ENCODE measurements around the gene GBX1. TPM values are rescaled to one million over a fixed set of nuclear protein-coding genes. Genes with fewer than 3 reads are reported as not detected.

GBX1 gene
- total RNA-seq, 1 donor from 2014 or later: not detected

GRCh38 chr7:151141311-151141854, 26.1 kb downstream of the GBX1 start:
- no peak for DNase-seq (ENCODE audit: extremely low read depth, low read depth, low spot score)

GRCh38 chr7:151140826-151141225, 26.7 kb downstream of the GBX1 start:
- no peak for DNase-seq (ENCODE audit: extremely low read depth, low read depth, low spot score)

GRCh38 chr7:151139791-151140190, 27.7 kb downstream of the GBX1 start:
- no peak for DNase-seq (ENCODE audit: extremely low read depth, low read depth, low spot score)

- no peak for DNase-seq (ENCODE audit: extremely low read depth, low read depth, low spot score)
Measured at GRCh38 chr7:151139071-151139790, 28.3 kb downstream of the GBX1 start.

- no peak for DNase-seq (ENCODE audit: extremely low read depth, low read depth, low spot score)
Measured at GRCh38 chr7:151138153-151138851, 29.2 kb downstream of the GBX1 start.

- DNase-seq (ENCODE audit: extremely low read depth, low read depth, low spot score): no peak
Measured at GRCh38 chr7:151137791-151138152, 29.7 kb downstream of the GBX1 start.

- no peak for DNase-seq (ENCODE audit: extremely low read depth, low read depth, low spot score)
Measured at GRCh38 chr7:151137076-151137675, 30.3 kb downstream of the GBX1 start.

GRCh38 chr7:151135866-151136843, 31.3 kb downstream of the GBX1 start:
- no peak for DNase-seq (ENCODE audit: extremely low read depth, low read depth, low spot score)

- no peak for DNase-seq (ENCODE audit: extremely low read depth, low read depth, low spot score)
Measured at GRCh38 chr7:151135525-151135845, 32.0 kb downstream of the GBX1 start.

- DNase-seq (ENCODE audit: extremely low read depth, low read depth, low spot score): no peak
Measured at GRCh38 chr7:151134743-151135524, 32.6 kb downstream of the GBX1 start.

GRCh38 chr7:151133986-151134742, 33.3 kb downstream of the GBX1 start:
- no peak for DNase-seq (ENCODE audit: extremely low read depth, low read depth, low spot score)

GRCh38 chr7:151133266-151133985, 34.1 kb downstream of the GBX1 start:
- no peak for DNase-seq (ENCODE audit: extremely low read depth, low read depth, low spot score)

GRCh38 chr7:151132461-151133205, 34.9 kb downstream of the GBX1 start:
- DNase-seq (ENCODE audit: extremely low read depth, low read depth, low spot score): no peak

GRCh38 chr7:151131592-151132293, 35.8 kb downstream of the GBX1 start:
- no peak for DNase-seq (ENCODE audit: extremely low read depth, low read depth, low spot score)

GRCh38 chr7:151131224-151131591, 36.3 kb downstream of the GBX1 start:
- DNase-seq (ENCODE audit: extremely low read depth, low read depth, low spot score): no peak

GRCh38 chr7:151130741-151131157, 36.7 kb downstream of the GBX1 start:
- no peak for DNase-seq (ENCODE audit: extremely low read depth, low read depth, low spot score)

- DNase-seq (ENCODE audit: extremely low read depth, low read depth, low spot score): no peak
Measured at GRCh38 chr7:151129960-151130591, 37.4 kb downstream of the GBX1 start.

Measured in glomerular endothelial cell (primary cell).